Bronchial epithelial cell (primary cell): ENCODE results near the gene TTK. TPM values are rescaled to one million over a fixed set of nuclear protein-coding genes. Genes with fewer than 3 reads are reported as not detected.
A peak's percentile ranks its signal among the peaks of the same experiment; 100 is the strongest.

Experiments used
- DNase-seq: peaks from one replicate; pipeline ENCODE4 v3.0.0-alpha.2; 2010; ENCODE audit warnings: low read depth
- FAIRE-seq: peaks from 2 replicates; lab custom pipeline; 2011; peaks lifted over from hg19 to GRCh38; lab: Jason Lieb, UNC
- H3K27me3 ChIP-seq: 2 replicates; pipeline ENCODE4 v1.5.1; 2011; ENCODE audit warnings: low read length; ENCODE audit not compliant: control insufficient read depth, insufficient read depth
- H3K36me3 ChIP-seq: 2 replicates; pipeline ENCODE4 v1.5.1; 2011; ENCODE audit warnings: low read length; ENCODE audit not compliant: control insufficient read depth, insufficient read depth
- H3K4me3 ChIP-seq: 2 replicates; pipeline ENCODE4 v1.5.1; 2011; ENCODE audit warnings: mild to moderate bottlenecking, low read depth, low read length, control low read depth
- total RNA-seq: library from RNA; depleted of rRNA; stranded (reverse); fragments of >200 nt; gene quantifications from 2 replicates; pipeline ENCODE4 v1.2.1, GENCODE V29; 2014
- TF ChIP-seq, protein P1 (sequence below): IDR thresholded peaks from 2 replicates; pipeline ENCODE4 v1.5.1; 2011; ENCODE audit warnings: mild to moderate bottlenecking, moderate library complexity, low read length, control low read depth, inconsistent platforms; ENCODE audit not compliant: insufficient read depth, severe bottlenecking

The TTK gene
- total RNA-seq, 1 donor from 2014 or later = 0.26 TPM

DNA sequence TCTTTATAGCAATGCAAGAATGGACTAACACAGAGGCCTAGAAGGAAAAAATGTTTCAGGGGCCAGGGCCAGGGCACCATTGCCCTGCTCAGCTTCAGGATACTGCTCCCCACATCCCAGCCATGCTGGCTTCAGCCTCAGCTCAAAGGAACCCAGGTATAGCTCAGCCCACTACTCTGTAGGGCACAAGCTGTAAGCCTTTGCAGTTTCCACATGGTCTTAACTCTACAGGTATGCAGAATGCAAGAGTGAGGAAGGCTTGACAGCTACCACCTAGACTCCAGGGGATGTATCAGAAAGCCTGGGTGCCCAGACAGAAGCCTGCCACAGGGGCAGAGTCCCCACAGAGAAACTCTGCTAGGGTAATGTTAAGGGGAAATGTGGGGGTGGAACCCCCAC is 10.5 kb upstream of the TTK start:
- Histone ChIP-seq H3K36me3 (no peaks in the 10 kb centered on the region), H3K4me3 (no peak overlapping the region), H3K27me3 (no peaks in the 10 kb centered on the region)
- DNase-seq = no peak
- no peak for FAIRE-seq
- TF ChIP-seq, protein P1, sequence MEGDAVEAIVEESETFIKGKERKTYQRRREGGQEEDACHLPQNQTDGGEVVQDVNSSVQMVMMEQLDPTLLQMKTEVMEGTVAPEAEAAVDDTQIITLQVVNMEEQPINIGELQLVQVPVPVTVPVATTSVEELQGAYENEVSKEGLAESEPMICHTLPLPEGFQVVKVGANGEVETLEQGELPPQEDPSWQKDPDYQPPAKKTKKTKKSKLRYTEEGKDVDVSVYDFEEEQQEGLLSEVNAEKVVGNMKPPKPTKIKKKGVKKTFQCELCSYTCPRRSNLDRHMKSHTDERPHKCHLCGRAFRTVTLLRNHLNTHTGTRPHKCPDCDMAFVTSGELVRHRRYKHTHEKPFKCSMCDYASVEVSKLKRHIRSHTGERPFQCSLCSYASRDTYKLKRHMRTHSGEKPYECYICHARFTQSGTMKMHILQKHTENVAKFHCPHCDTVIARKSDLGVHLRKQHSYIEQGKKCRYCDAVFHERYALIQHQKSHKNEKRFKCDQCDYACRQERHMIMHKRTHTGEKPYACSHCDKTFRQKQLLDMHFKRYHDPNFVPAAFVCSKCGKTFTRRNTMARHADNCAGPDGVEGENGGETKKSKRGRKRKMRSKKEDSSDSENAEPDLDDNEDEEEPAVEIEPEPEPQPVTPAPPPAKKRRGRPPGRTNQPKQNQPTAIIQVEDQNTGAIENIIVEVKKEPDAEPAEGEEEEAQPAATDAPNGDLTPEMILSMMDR = no peak

- TF ChIP-seq, protein P1 = no peak
- H3K27me3 ChIP-seq = no peaks in the 10 kb centered on the region
- no peaks in the 10 kb centered on the region for H3K36me3 ChIP-seq
- no peak for FAIRE-seq
- DNase-seq = no peak
- H3K4me3 ChIP-seq = no peak overlapping the region
Measured at GRCh38 chr6:79997728-79998127, 6.7 kb upstream of the TTK start.

GRCh38 chr6:80001337-80001736 is 3.1 kb upstream of the TTK start:
- H3K27me3 ChIP-seq = no peaks in the 10 kb centered on the region
- DNase-seq = no peak
- TF ChIP-seq, protein P1 = no peak
- H3K36me3 ChIP-seq = no peaks in the 10 kb centered on the region
- no peak for FAIRE-seq
- H3K4me3 ChIP-seq = no peak overlapping the region

- no peak for DNase-seq
- Histone ChIP-seq H3K4me3 (peak overlapping the region; percentile 78), H3K36me3 (no peaks in the 10 kb centered on the region), H3K27me3 (no peaks in the 10 kb centered on the region)
- no peak for FAIRE-seq
- TF ChIP-seq, protein P1 = no peak
Measured at GRCh38 chr6:80003826-80004172, 650 bp upstream of the TTK start.

DNA sequence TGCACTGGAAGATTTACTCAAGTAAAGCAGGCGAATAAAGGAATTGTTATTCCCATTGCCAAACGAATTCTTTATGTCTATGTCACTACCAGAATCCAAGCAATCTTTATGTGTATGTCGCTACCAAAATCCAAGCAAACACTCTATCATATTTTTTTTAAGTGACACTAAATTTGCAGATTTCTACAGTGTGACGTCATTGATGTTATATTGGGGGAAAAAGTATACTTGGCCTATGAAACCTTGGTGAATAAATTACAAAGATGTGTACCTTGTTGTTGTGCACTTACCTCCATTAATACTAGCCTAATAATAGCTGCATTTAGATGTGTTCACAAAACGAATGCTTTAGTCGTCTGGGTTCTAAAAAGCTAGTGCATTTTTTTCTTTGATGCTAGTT is 957 bp downstream of the TTK start:
- FAIRE-seq (no peak), DNase-seq (no peak)
- Histone ChIP-seq H3K4me3 (peak overlapping the region; percentile 78), H3K36me3 (no peaks in the 10 kb centered on the region), H3K27me3 (no peaks in the 10 kb centered on the region)
- TF ChIP-seq, protein P1 = no peak

DNA sequence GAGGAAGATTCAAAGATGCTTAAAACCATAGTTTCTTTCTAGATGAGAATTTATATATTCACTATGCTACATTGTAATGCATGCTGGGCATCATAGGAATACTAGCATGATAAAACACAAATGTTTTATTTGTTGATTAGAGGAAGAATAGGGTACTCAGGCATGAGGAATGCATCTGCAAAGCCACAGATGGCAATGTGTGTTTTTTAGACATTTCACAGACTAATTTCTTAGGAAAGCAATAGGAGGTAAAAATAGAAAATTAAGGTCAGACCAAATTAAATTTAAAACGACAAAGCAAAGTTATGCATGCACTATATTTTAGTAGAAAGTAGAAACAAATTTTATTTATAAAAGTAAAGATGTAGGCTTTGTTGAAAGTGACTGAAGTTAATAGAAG is 2.1 kb downstream of the TTK start:
- Histone ChIP-seq H3K4me3 (no peak overlapping the region), H3K36me3 (no peaks in the 10 kb centered on the region), H3K27me3 (no peaks in the 10 kb centered on the region)
- FAIRE-seq (no peak), DNase-seq (no peak)
- TF ChIP-seq, protein P1 = no peak
